PC-3 (cell line): ENCODE data around the gene PTGIR.

Source experiments
- EZH2 ChIP-seq: fragments of 300-600 bp; sonication (generic); IDR thresholded peaks from one replicate; pipeline ENCODE4 v1.6.1; 2017; ENCODE audit warnings: antibody characterized with exemption, mild to moderate bottlenecking, low read length; ENCODE audit not compliant: unreplicated experiment
- EZH2phosphoT487 ChIP-seq: fragments of 300-600 bp; sonication (generic); IDR thresholded peaks from 2 replicates; pipeline ENCODE4 v1.6.1; 2018; ENCODE audit warnings: mild to moderate bottlenecking, antibody characterized with exemption, low read length, borderline replicate concordance
- TF ChIP-seq, protein P1 (sequence below): fragments of 300-600 bp; sonication (generic); conservative IDR thresholded peaks from 2 replicates; pipeline ENCODE4 v1.5.1; 2017; ENCODE audit warnings: antibody characterized with exemption, low read depth, mild to moderate bottlenecking, low read length

DNA sequence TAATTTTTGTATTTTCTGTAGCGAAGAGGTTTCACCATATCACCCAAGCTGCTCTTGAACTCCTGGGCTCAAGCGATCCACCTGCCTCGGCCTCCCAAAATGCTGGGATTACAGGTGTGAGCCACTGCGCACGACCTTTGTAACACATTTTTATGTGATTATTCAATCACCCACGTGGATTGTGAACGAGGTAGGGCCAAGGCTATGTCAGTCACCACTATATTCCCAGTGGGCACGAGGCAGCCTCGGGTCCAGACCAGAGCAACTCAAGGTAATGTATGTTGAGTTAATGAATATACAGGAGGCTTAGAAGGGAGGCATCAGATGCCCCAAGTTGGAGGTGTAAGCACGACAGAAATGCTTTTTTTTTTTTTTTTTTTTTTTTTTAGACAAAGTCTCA lies 8.9 kb downstream of the PTGIR start:
- TF ChIP-seq, protein P1, sequence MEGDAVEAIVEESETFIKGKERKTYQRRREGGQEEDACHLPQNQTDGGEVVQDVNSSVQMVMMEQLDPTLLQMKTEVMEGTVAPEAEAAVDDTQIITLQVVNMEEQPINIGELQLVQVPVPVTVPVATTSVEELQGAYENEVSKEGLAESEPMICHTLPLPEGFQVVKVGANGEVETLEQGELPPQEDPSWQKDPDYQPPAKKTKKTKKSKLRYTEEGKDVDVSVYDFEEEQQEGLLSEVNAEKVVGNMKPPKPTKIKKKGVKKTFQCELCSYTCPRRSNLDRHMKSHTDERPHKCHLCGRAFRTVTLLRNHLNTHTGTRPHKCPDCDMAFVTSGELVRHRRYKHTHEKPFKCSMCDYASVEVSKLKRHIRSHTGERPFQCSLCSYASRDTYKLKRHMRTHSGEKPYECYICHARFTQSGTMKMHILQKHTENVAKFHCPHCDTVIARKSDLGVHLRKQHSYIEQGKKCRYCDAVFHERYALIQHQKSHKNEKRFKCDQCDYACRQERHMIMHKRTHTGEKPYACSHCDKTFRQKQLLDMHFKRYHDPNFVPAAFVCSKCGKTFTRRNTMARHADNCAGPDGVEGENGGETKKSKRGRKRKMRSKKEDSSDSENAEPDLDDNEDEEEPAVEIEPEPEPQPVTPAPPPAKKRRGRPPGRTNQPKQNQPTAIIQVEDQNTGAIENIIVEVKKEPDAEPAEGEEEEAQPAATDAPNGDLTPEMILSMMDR, result no peak
- TF ChIP-seq EZH2 (no peak), EZH2phosphoT487 (no peak)
